Measurements from ENCODE around the gene RAB44. TPM values are rescaled to one million over a fixed set of nuclear protein-coding genes. Genes with fewer than 3 reads are reported as not detected.

RAB44 gene
- total and polyA plus RNA-seq, 5 donors = 0.06 TPM; not detected in 3

- H3K9me3 ChIP-seq (ENCODE audit: control insufficient read depth, low read length) = no peaks in the 10 kb centered on the region
- DNase-seq (peak in 2 of 3 donors; percentile 2 to 48), ATAC-seq (no peak)
- H3K27ac ChIP-seq (ENCODE audit: low read length) = no peak overlapping the region
- intact Hi-C loops (cut with DNase I) = no loop called here
- H3K4me3 ChIP-seq (ENCODE audit: low read length) = no peak overlapping the region
- H3K27me3 ChIP-seq (ENCODE audit: control insufficient read depth, insufficient read depth) = no peaks in the 10 kb centered on the region
- no peaks in the 10 kb centered on the region for H3K4me1 ChIP-seq (ENCODE audit: control insufficient read depth, insufficient read depth, low read length)
- 94% methylated on average over 12 of the region's 12 CpGs for WGBS
Observed at GRCh38 chr6:36745283-36745682, 47.7 kb downstream of the RAB44 start.

- Histone ChIP-seq H3K4me1 (ENCODE audit: control insufficient read depth, insufficient read depth, low read length) (no peaks in the 10 kb centered on the region), H3K27me3 (ENCODE audit: control insufficient read depth, insufficient read depth) (no peaks in the 10 kb centered on the region), H3K9me3 (ENCODE audit: control insufficient read depth, low read length) (no peaks in the 10 kb centered on the region), H3K4me3 (ENCODE audit: low read length) (no peak overlapping the region), H3K27ac (ENCODE audit: low read length) (no peak overlapping the region)
- ATAC-seq (no peak), DNase-seq (peak in 2 of 3 donors; percentile 12 to 20)
- WGBS = 84% methylated on average over 8 of the region's 8 CpGs
- intact Hi-C loops (cut with DNase I) = no loop called here
Observed at GRCh38 chr6:36745836-36746235, 48.2 kb downstream of the RAB44 start.

- 75% methylated on average over 14 of the region's 14 CpGs for WGBS
- Histone ChIP-seq H3K4me3 (ENCODE audit: low read length) (no peak overlapping the region), H3K4me1 (ENCODE audit: control insufficient read depth, insufficient read depth, low read length) (no peaks in the 10 kb centered on the region), H3K9me3 (ENCODE audit: control insufficient read depth, low read length) (no peaks in the 10 kb centered on the region), H3K27me3 (ENCODE audit: control insufficient read depth, insufficient read depth) (no peaks in the 10 kb centered on the region), H3K27ac (ENCODE audit: low read length) (no peak overlapping the region)
- intact Hi-C loops (cut with DNase I) = no loop called here
- ATAC-seq = no peak
- peak in 2 of 3 donors; percentile 6 to 48 for DNase-seq
Observed at GRCh38 chr6:36746251-36746650, 48.6 kb downstream of the RAB44 start.

- intact Hi-C loops (cut with DNase I) = loop anchor here in 2 of 4 donors (10.0 kb wide), 1 partner anchor 125 kb away; no protein-coding TSS in a partner anchor
- WGBS = 95% methylated on average over 5 of the region's 5 CpGs
- DNase-seq (no peak), ATAC-seq (no peak)
- Histone ChIP-seq H3K4me3 (ENCODE audit: low read length) (no peak overlapping the region), H3K9me3 (ENCODE audit: control insufficient read depth, low read length) (no peaks in the 10 kb centered on the region), H3K4me1 (ENCODE audit: control insufficient read depth, insufficient read depth, low read length) (peaks cover 2% of the 10 kb centered on the region), H3K27ac (ENCODE audit: low read length) (no peak overlapping the region), H3K27me3 (ENCODE audit: control insufficient read depth, insufficient read depth) (no peaks in the 10 kb centered on the region)
Observed at GRCh38 chr6:36749829-36750489, 52.3 kb downstream of the RAB44 start.

GRCh38 chr6:36751091-36751490 is 53.5 kb downstream of the RAB44 start:
- ATAC-seq (no peak), DNase-seq (no peak)
- 96% methylated on average over 3 of the region's 3 CpGs for WGBS
- Histone ChIP-seq H3K27me3 (ENCODE audit: control insufficient read depth, insufficient read depth) (no peaks in the 10 kb centered on the region), H3K27ac (ENCODE audit: low read length) (no peak overlapping the region), H3K4me1 (ENCODE audit: control insufficient read depth, insufficient read depth, low read length) (peaks cover 2% of the 10 kb centered on the region), H3K4me3 (ENCODE audit: low read length) (no peak overlapping the region), H3K9me3 (ENCODE audit: control insufficient read depth, low read length) (no peaks in the 10 kb centered on the region)
- intact Hi-C loops (cut with DNase I) = loop anchor here in 2 of 4 donors (10.0 kb wide), 1 partner anchor 126 kb away; no protein-coding TSS in a partner anchor

- ATAC-seq (no peak), DNase-seq (no peak)
- H3K27ac ChIP-seq (ENCODE audit: low read length) = no peak overlapping the region
- H3K9me3 ChIP-seq (ENCODE audit: control insufficient read depth, low read length) = no peaks in the 10 kb centered on the region
- no peaks in the 10 kb centered on the region for H3K27me3 ChIP-seq (ENCODE audit: control insufficient read depth, insufficient read depth)
- H3K4me1 ChIP-seq (ENCODE audit: control insufficient read depth, insufficient read depth, low read length) = peaks cover 2% of the 10 kb centered on the region
- intact Hi-C loops (cut with DNase I) = loop anchor here in 2 of 4 donors (10.0 kb wide), 1 partner anchor 127 kb away; no protein-coding TSS in a partner anchor
- WGBS = 51% methylated on average over 1 of the region's 1 CpG
- H3K4me3 ChIP-seq (ENCODE audit: low read length) = no peak overlapping the region
Observed at GRCh38 chr6:36751833-36752186, 54.2 kb downstream of the RAB44 start.

- Histone ChIP-seq H3K27me3 (ENCODE audit: control insufficient read depth, insufficient read depth) (no peaks in the 10 kb centered on the region), H3K9me3 (ENCODE audit: control insufficient read depth, low read length) (no peaks in the 10 kb centered on the region), H3K4me1 (ENCODE audit: control insufficient read depth, insufficient read depth, low read length) (peaks cover 2% of the 10 kb centered on the region), H3K27ac (ENCODE audit: low read length) (no peak overlapping the region), H3K4me3 (ENCODE audit: low read length) (no peak overlapping the region)
- 91% methylated on average over 6 of the region's 6 CpGs for WGBS
- intact Hi-C loops (cut with DNase I) = loop anchor here in 2 of 4 donors (10.0 kb wide), 1 partner anchor 128 kb away; no protein-coding TSS in a partner anchor
- DNase-seq (peak in 1 of 3 donors; percentile 35), ATAC-seq (no peak)
Observed at GRCh38 chr6:36752187-36752885, 54.7 kb downstream of the RAB44 start.

DNA sequence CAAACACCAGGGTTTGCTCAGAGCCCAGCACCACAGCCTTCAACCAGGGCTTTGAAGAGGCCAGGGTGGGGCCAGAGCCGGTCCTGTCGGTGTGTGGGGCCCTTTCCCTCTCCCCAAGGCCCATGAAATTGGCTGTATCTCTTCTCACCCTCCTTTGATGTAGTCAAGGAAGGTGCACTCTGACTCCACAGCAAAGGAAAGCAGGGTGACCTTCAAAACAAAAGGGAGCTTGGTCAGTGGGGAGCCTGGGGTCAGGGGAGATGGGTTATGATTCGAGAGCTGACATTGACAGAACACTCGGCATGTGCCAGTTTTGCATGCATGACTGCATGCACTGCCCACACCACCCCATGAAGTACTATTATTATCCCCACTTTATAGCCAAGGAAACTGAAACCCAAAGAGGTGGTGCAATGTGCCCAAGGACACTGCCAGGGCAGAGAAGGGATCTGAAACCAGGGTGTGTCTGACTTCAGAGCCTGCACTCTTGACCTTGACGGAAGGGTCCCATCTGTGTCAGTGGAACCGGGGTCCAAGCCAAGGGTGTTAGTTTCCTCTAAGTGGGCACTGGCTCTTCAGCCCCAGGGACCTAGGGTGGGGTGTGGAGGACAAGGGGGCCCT is 55.4 kb downstream of the RAB44 start:
- ATAC-seq (peak in 1 of 2 donors; percentile 30), DNase-seq (peak in 1 of 3 donors; percentile 55)
- 68% methylated on average over 6 of the region's 6 CpGs for WGBS
- no peaks in the 10 kb centered on the region for H3K9me3 ChIP-seq (ENCODE audit: control insufficient read depth, low read length)
- peaks cover 2% of the 10 kb centered on the region for H3K4me1 ChIP-seq (ENCODE audit: control insufficient read depth, insufficient read depth, low read length)
- intact Hi-C loops (cut with DNase I) = loop anchor here in 2 of 4 donors (10.0 kb wide), 1 partner anchor 128 kb away; no protein-coding TSS in a partner anchor
- no peak overlapping the region for H3K4me3 ChIP-seq (ENCODE audit: low read length)
- no peak overlapping the region for H3K27ac ChIP-seq (ENCODE audit: low read length)
- H3K27me3 ChIP-seq (ENCODE audit: control insufficient read depth, insufficient read depth) = no peaks in the 10 kb centered on the region

DNA sequence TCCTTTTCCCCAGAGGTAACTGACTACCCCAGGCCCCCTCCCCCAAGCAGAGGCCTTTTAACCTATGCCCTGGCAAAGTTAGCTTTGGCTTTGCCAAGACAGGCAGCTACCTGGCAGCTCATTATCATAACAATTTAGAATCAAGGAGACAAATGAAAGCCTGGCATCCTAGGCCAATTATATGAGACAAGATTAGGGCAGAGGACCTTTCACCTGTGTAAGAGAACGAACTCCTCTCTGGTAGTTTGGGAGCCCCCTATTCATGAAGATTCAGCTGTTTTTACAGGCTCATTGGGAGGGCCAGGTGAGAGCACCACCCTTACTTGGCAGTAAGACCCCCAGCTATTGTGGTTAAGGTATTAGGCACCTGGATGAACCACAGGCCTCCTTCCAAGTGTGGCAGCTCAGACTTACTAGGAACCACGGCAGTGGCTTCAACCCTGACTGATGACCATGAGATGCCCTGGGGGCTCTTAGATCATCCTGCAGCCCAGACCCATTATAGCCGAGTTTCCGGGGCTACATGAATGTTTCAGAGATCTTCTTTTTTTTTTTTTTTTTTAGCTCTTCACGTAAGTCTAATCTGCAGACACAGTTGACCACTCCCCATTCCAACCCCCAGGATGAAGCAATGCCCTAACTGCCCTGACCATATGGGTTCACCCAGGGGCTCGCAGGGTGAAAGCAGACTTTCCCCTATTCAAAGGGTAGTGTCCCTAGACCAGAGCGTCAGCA is 56.2 kb downstream of the RAB44 start:
- 86% methylated on average over 7 of the region's 7 CpGs for WGBS
- intact Hi-C loops (cut with DNase I) = loop anchor here in 2 of 4 donors (10.0 kb wide), 1 partner anchor 129 kb away; no protein-coding TSS in a partner anchor
- no peaks in the 10 kb centered on the region for H3K9me3 ChIP-seq (ENCODE audit: control insufficient read depth, low read length)
- ATAC-seq (no peak), DNase-seq (peak in 1 of 3 donors; percentile 0)
- H3K27me3 ChIP-seq (ENCODE audit: control insufficient read depth, insufficient read depth) = no peaks in the 10 kb centered on the region
- H3K27ac ChIP-seq (ENCODE audit: low read length) = no peak overlapping the region
- no peak overlapping the region for H3K4me3 ChIP-seq (ENCODE audit: low read length)
- peaks cover 2% of the 10 kb centered on the region for H3K4me1 ChIP-seq (ENCODE audit: control insufficient read depth, insufficient read depth, low read length)

GRCh38 chr6:36754582-36755434 is 57.2 kb downstream of the RAB44 start:
- ATAC-seq (no peak), DNase-seq (peak in 1 of 3 donors; percentile 1)
- Histone ChIP-seq H3K9me3 (ENCODE audit: control insufficient read depth, low read length) (no peaks in the 10 kb centered on the region), H3K4me1 (ENCODE audit: control insufficient read depth, insufficient read depth, low read length) (peaks cover 2% of the 10 kb centered on the region), H3K27me3 (ENCODE audit: control insufficient read depth, insufficient read depth) (no peaks in the 10 kb centered on the region), H3K27ac (ENCODE audit: low read length) (no peak overlapping the region), H3K4me3 (ENCODE audit: low read length) (no peak overlapping the region)
- 92% methylated on average over 9 of the region's 9 CpGs for WGBS
- intact Hi-C loops (cut with DNase I) = loop anchor here (5.0 to 10.0 kb wide), 3 partner anchors 130 to 452 kb away; no protein-coding TSS in a partner anchor
